H1 (cell line): ENCODE measurements around the gene ZBTB7B. TPM values are rescaled to one million over a fixed set of nuclear protein-coding genes. Genes with fewer than 3 reads are reported as not detected.

Source experiments
- CTCF ChIA-PET: fragments of 300-600 bp; sonication (Branson Sonifier 250); formaldehyde crosslinking; loops from one replicate; lab custom pipeline; 2021; ENCODE audit not compliant: partially characterized antibody; lab: Charles Lee
- POLR2A ChIA-PET: fragments of 300-600 bp; sonication (Branson Sonifier 250); formaldehyde crosslinking; loops from one replicate; lab custom pipeline; 2021; ENCODE audit warnings: inconsistent platforms; ENCODE audit not compliant: partially characterized antibody; lab: Charles Lee
- DNase-seq, 2 experiments: peaks; one replicate each; pipeline versions ENCODE4 v3.0.0 to v3.0.0-alpha.2; 2010 to 2022; ENCODE audit warnings: low spot score in 2 of 2, low read depth in 1 of 2, mixed read lengths in 1 of 2
- FAIRE-seq: peaks from 2 replicates; lab custom pipeline; 2011; peaks lifted over from hg19 to GRCh38; lab: Jason Lieb, UNC
- H2AFZ ChIP-seq: 2 replicates; pipeline ENCODE4 v1.8.1; 2012; ENCODE audit warnings: low read length, inconsistent platforms
- H2AK5ac ChIP-seq: 2 replicates; pipeline ENCODE4 v1.6.1; 2013; ENCODE audit warnings: low read depth, low read length
- H2BK120ac ChIP-seq: replicated peaks from 2 replicates; pipeline ENCODE3; 2013; ENCODE audit warnings: low read depth, low read length, inconsistent platforms
- H2BK12ac ChIP-seq: 2 replicates; pipeline ENCODE4 v1.6.1; 2013; ENCODE audit warnings: low read depth, low read length
- H2BK15ac ChIP-seq: 2 replicates; pipeline ENCODE4 v1.6.1; 2013; ENCODE audit warnings: low read length
- H2BK20ac ChIP-seq: 2 replicates; pipeline ENCODE4 v1.6.1; 2013; ENCODE audit warnings: low read length
- H2BK5ac ChIP-seq: 2 replicates; pipeline ENCODE4 v1.6.1; 2013; ENCODE audit warnings: low read depth, low read length
- H3K14ac ChIP-seq: 2 replicates; pipeline ENCODE4 v1.6.1; 2013; ENCODE audit warnings: inconsistent platforms; ENCODE audit not compliant: insufficient read length
- H3K18ac ChIP-seq: 2 replicates; pipeline ENCODE4 v1.6.1; 2013; ENCODE audit warnings: low read length; ENCODE audit errors: extremely low read depth
- H3K23ac ChIP-seq: 2 replicates; pipeline ENCODE4 v1.6.1; 2013; ENCODE audit warnings: inconsistent platforms; ENCODE audit not compliant: insufficient read length
- H3K23me2 ChIP-seq: 2 replicates; pipeline ENCODE4 v1.6.1; 2013; ENCODE audit warnings: low read depth, low read length
- H3K27ac ChIP-seq: 2 replicates; pipeline ENCODE4 v1.6.1; 2011; ENCODE audit warnings: low read depth, low read length, inconsistent platforms
- H3K27me3 ChIP-seq, 4 experiments: replicated peaks in 1 of 4; 1 replicate in 1 of 4; 2 replicates in 3 of 4; pipeline versions ENCODE4 v1.6.1 to v1.8.1; 2011 to 2013; ENCODE audit warnings: low read length in 3 of 4, mild to moderate bottlenecking in 3 of 4, inconsistent platforms in 2 of 4, mixed read lengths in 2 of 4, moderate library complexity in 1 of 4; ENCODE audit not compliant: control insufficient read depth in 3 of 4, insufficient read depth in 3 of 4; ENCODE audit errors: extremely low read depth in 1 of 4
- H3K36me3 ChIP-seq, 4 experiments: 2 replicates each; pipeline versions ENCODE4 v1.6.1 to v1.8.1; 2011 to 2013; ENCODE audit warnings: mild to moderate bottlenecking in 4 of 4, low read length in 3 of 4, moderate library complexity in 2 of 4, control low read depth in 1 of 4, inconsistent platforms in 1 of 4; ENCODE audit not compliant: insufficient read depth in 4 of 4, control insufficient read depth in 2 of 4
- H3K4ac ChIP-seq: replicated peaks from 2 replicates; pipeline ENCODE3; 2013; ENCODE audit warnings: low read length, low read depth, mixed read lengths, inconsistent platforms; ENCODE audit not compliant: insufficient read length
- H3K4me1 ChIP-seq, 4 experiments: replicated peaks in 1 of 4; 1 replicate in 1 of 4; 2 replicates in 3 of 4; pipeline versions ENCODE4 v1.6.1 to v1.8.1; 2011 to 2013; ENCODE audit warnings: low read length in 3 of 4, inconsistent platforms in 2 of 4, mixed read lengths in 1 of 4; ENCODE audit not compliant: insufficient read depth in 4 of 4, control insufficient read depth in 3 of 4
- H3K4me2 ChIP-seq, 2 experiments: 2 replicates each; pipeline versions ENCODE4 v1.6.1 to v1.8.1; 2011 to 2013; ENCODE audit warnings: low read depth in 2 of 2, low read length in 2 of 2, control low read depth in 1 of 2, inconsistent platforms in 1 of 2, mild to moderate bottlenecking in 1 of 2; ENCODE audit not compliant: insufficient read depth in 1 of 2
- H3K4me3 ChIP-seq, 4 experiments: fragments of 200-600, 300-600 bp in 1 of 4; sonication (generic), shearing (Covaris generic), sonication (Bioruptor Twin) in 1 of 4; 2 replicates each; pipeline versions ENCODE4 v1.5.1 to v1.8.1; 2011 to 2016; ENCODE audit warnings: low read length in 4 of 4, low read depth in 3 of 4, control low read depth in 2 of 4, inconsistent platforms in 2 of 4, mild to moderate bottlenecking in 2 of 4, mixed read lengths in 1 of 4, moderate library complexity in 1 of 4; ENCODE audit not compliant: insufficient read depth in 2 of 4; ENCODE audit errors: extremely low read depth in 1 of 4
- H3K56ac ChIP-seq: replicated peaks from 2 replicates; pipeline ENCODE3; 2013; ENCODE audit warnings: low read depth, mild to moderate bottlenecking, mixed read lengths, low read length, inconsistent platforms; ENCODE audit not compliant: insufficient read length
- H3K79me1 ChIP-seq: 2 replicates; pipeline ENCODE4 v1.6.1; 2013; ENCODE audit warnings: low read depth, low read length, control low read depth
- H3K79me2 ChIP-seq, 2 experiments: 2 replicates each; pipeline versions ENCODE4 v1.6.1 to v1.8.1; 2012 to 2013; ENCODE audit warnings: low read length in 2 of 2, mild to moderate bottlenecking in 2 of 2, inconsistent platforms in 1 of 2; ENCODE audit not compliant: insufficient read depth in 2 of 2, control insufficient read depth in 1 of 2
- H3K9ac ChIP-seq, 4 experiments: replicated peaks in 1 of 4; 1 replicate in 1 of 4; 2 replicates in 3 of 4; pipeline versions ENCODE4 v1.6.1 to v1.8.1; 2011 to 2013; ENCODE audit warnings: low read depth in 3 of 4, low read length in 3 of 4, control low read depth in 2 of 4, mild to moderate bottlenecking in 2 of 4, moderate library complexity in 2 of 4, inconsistent platforms in 1 of 4; ENCODE audit errors: extremely low read depth in 1 of 4
- H3K9me3 ChIP-seq, 2 experiments: 2 replicates each; pipeline versions ENCODE4 v1.6.1 to v1.8.1; 2012 to 2013; ENCODE audit warnings: mild to moderate bottlenecking in 2 of 2, moderate library complexity in 2 of 2, control low read depth in 1 of 2, inconsistent platforms in 1 of 2, low read depth in 1 of 2, low read length in 1 of 2, mixed read lengths in 1 of 2; ENCODE audit not compliant: insufficient read depth in 2 of 2
- H4K20me1 ChIP-seq, 2 experiments: replicated peaks in 1 of 2; 2 replicates each; pipeline versions ENCODE3 to v1.8.1; 2011 to 2013; ENCODE audit warnings: inconsistent platforms in 2 of 2, low read length in 2 of 2, mild to moderate bottlenecking in 1 of 2; ENCODE audit not compliant: insufficient read depth in 2 of 2, control insufficient read depth in 1 of 2
- H4K5ac ChIP-seq: 2 replicates; pipeline ENCODE4 v1.6.1; 2013; ENCODE audit warnings: low read length, low read depth, mixed read lengths, inconsistent platforms; ENCODE audit not compliant: insufficient read length
- H4K8ac ChIP-seq: 2 replicates; pipeline ENCODE4 v1.8.0; 2013; ENCODE audit warnings: mild to moderate bottlenecking, moderate library complexity, low read length, inconsistent platforms; ENCODE audit not compliant: insufficient read depth; ENCODE audit errors: extremely low read depth
- H4K91ac ChIP-seq: replicated peaks from 2 replicates; pipeline ENCODE3; 2013; ENCODE audit warnings: low read length, mixed read lengths, inconsistent platforms; ENCODE audit not compliant: insufficient read length
- CTCF ChIP-seq, 3 experiments: IDR thresholded peaks; 1 replicate in 2 of 3; 2 replicates in 1 of 3; pipeline versions ENCODE4 v1.5.1 to v1.6.1; 2011; ENCODE audit warnings: low read length in 3 of 3, mild to moderate bottlenecking in 3 of 3, inconsistent platforms in 2 of 3, low read depth in 1 of 3, moderate library complexity in 1 of 3; ENCODE audit not compliant: insufficient read depth in 1 of 3; ENCODE audit errors: control extremely low read depth in 1 of 3
- GTF2F1 ChIP-seq: IDR thresholded peaks from 2 replicates; pipeline ENCODE4 v1.6.1; 2012; ENCODE audit warnings: low read depth, low read length, improper control_type of control experiment, borderline replicate concordance
- KDM1A ChIP-seq: fragments of 200-600, 300-600 bp; sonication (generic); IDR thresholded peaks from 2 replicates; pipeline ENCODE4 v1.7.1; 2016; ENCODE audit warnings: mild to moderate bottlenecking, low read length, borderline replicate concordance
- RFX5 ChIP-seq: IDR thresholded peaks from 2 replicates; pipeline ENCODE4 v1.6.1; 2011; ENCODE audit warnings: low read depth, low read length, improper control_type of control experiment, borderline replicate concordance
- SP1 ChIP-seq: IDR thresholded peaks from 2 replicates; pipeline ENCODE4 v1.6.1; 2011; ENCODE audit warnings: low read depth, low read length
- TAF1 ChIP-seq: IDR thresholded peaks from 2 replicates; pipeline ENCODE4 v1.6.1; 2011; ENCODE audit warnings: mild to moderate bottlenecking, low read depth, low read length
- TAF7 ChIP-seq: optimal IDR thresholded peaks from 2 replicates; pipeline ENCODE3; 2011; ENCODE audit warnings: low read depth, mild to moderate bottlenecking, inconsistent platforms, low read length, moderate library complexity, borderline replicate concordance
- ZNF274 ChIP-seq: IDR thresholded peaks from 2 replicates; pipeline ENCODE4 v1.7.0; 2012; ENCODE audit warnings: low read length, borderline replicate concordance; ENCODE audit errors: extremely low read depth
- WGBS, 2 experiments: shearing (Covaris generic) in 1 of 2; methylation state at CpG; one replicate each; pipeline versions ENCODE4 v1.1.6 to v1.1.7; 2013 to 2015; ENCODE audit warnings: low lambda C conversion rate in 2 of 2, mixed read lengths in 2 of 2, inconsistent platforms in 1 of 2, low coverage in 1 of 2, missing lambda C conversion rate in 1 of 2; ENCODE audit not compliant: insufficient replicate concordance in 2 of 2, insufficient coverage in 1 of 2, insufficient read length in 1 of 2; ENCODE audit errors: extremely low coverage in 1 of 2, missing lambda C conversion rate in 1 of 2; 5-methylcytosine and 5-hydroxymethylcytosine counted together
- polyA plus RNA-seq, 7 experiments: library from polyadenylated mRNA; depleted of rRNA in 3 of 7; stranded (reverse) in 5 of 7; unstranded in 2 of 7; fragments of >200 nt in 5 of 7; fragments of 200-250 nt in 2 of 7; gene quantifications; 1 replicate in 5 of 7; 2 replicates in 1 of 7; 4 replicates in 1 of 7; pipeline versions ENCODE4 v1.2.1 to v1.2.3, GENCODE V29; 2011 to 2013; ENCODE audit warnings: missing spikeins in 2 of 7, mixed read lengths in 2 of 7
- total RNA-seq: library from RNA; stranded (reverse); fragmentation: NEBNext Ultra II Directional; extraction: Animal tissue kit (Norgen Biotek cat#: 25700); gene quantifications from 2 replicates; pipeline ENCODE4 v1.2.1, GENCODE V29; 2021

Gene ZBTB7B
- total and polyA plus RNA-seq, 2 of the 8 experiments (the other 6 are each of a cell fraction or from before 2014, with no cell fraction given), result 24.5 to 36.9 TPM

GRCh38 chr1:154955718-154956543 lies 46.7 kb upstream of the ZBTB7B start, which contains the start of gene PBXIP1:
TSS of gene PBXIP1 (minus strand) at chr1:154956099. CDS start at chr1:154953721, 2,378 bp downstream.
- Histone ChIP-seq H2BK20ac (no peak within 1 kb of the TSS), H2AFZ (peak within 1 kb of the TSS; percentile 92), H4K8ac (peak within 1 kb of the TSS; percentile 90; the same call in 1 of the 2 replicates), H3K56ac (peak within 1 kb of the TSS; percentile 14), H4K20me1 (peaks cover 1 to 10% of the 10 kb centered on the region in 2 experiments), H4K91ac (no peak within 1 kb of the TSS), H3K79me1 (peaks cover 10% of the 10 kb centered on the region), H2BK12ac (peak within 1 kb of the TSS; percentile 69; the same call in 1 of the 2 replicates), H3K14ac (no peak within 1 kb of the TSS), H3K4me3 (peak within 1 kb of the TSS; percentile 60 to 77 (median 66); a peak in 7 of 8 replicates), H2AK5ac (no peak within 1 kb of the TSS; the same call in 1 of the 2 replicates), H3K18ac (peak within 1 kb of the TSS; percentile 62; the same call in 1 of the 2 replicates), H3K4ac (no peak within 1 kb of the TSS), H3K9ac (peak within 1 kb of the TSS; percentile 58 to 87 (median 82)), H2BK120ac (no peak within 1 kb of the TSS), H4K5ac (no peak within 1 kb of the TSS), H3K27me3 (no peaks in the 10 kb centered on the region; a peak in 2 of 7 replicates), H3K27ac (peak within 1 kb of the TSS; percentile 95), H3K36me3 (peaks cover 3 to 6% (median 5%) of the 10 kb centered on the region in 4 experiments; a peak in 5 of 8 replicates), H2BK15ac (no peak within 1 kb of the TSS), H3K9me3 (no peaks in the 10 kb centered on the region), H3K4me2 (peak within 1 kb of the TSS; percentile 92 to 93), H3K23ac (no peak within 1 kb of the TSS), H3K4me1 (peaks cover 4 to 28% (median 9%) of the 10 kb centered on the region in 4 experiments), H3K23me2 (peaks cover 5% of the 10 kb centered on the region), H3K79me2 (peaks cover 0 to 15% of the 10 kb centered on the region in 2 experiments), H2BK5ac (peak within 1 kb of the TSS; percentile 48; the same call in 1 of the 2 replicates)
- FAIRE-seq (peak; percentile 96), DNase-seq (peak in 1 of 2 experiments; percentile 90)
- POLR2A ChIA-PET, result interaction anchor here (0.7 to 18.6 kb wide), 15 partner anchors 8 to 240 kb away, joined by 3 to 662 read pairs (median 4); partner anchors contain the start of genes ADAM15, CKS1B, EFNA4 and FLAD1
- CTCF ChIA-PET, result interaction anchor here (0.5 to 9.8 kb wide), 21 partner anchors 8 to 439 kb away, joined by 3 to 132 read pairs (median 5); partner anchors contain the start of genes FLAD1, LENEP, PMVK and SHC1
- WGBS, 2 experiments, result 1% methylated on average over 16 of the region's 18 CpGs; no CpG with 5 or more reads in 1 of the 2 experiments
- TF ChIP-seq TAF7 (no peak), CTCF (IDR thresholded peaks at IDR 0.05; ENCODE audit: control extremely low read depth in 1 of 3, insufficient read depth in 1 of 3, low read depth in 1 of 3, low read length in 3 of 3) (peak in 1 of 3 experiments; percentile 10; a peak in 1 of 4 replicates), TAF1 (peak; percentile 65), SP1 (peak; percentile 87), KDM1A (no peak), RFX5 (no peak), ZNF274 (no peak), GTF2F1 (no peak)
